Lung (tissue), 12 donors: ENCODE results near the gene RERGL. TPM values are rescaled to one million over a fixed set of nuclear protein-coding genes. Genes with fewer than 3 reads are reported as not detected.
"Not testable (repeated sequence)": the region's sequence is repeated elsewhere in the genome, so short reads cannot be mapped to it uniquely, and the experiment has no call there.

Experiments used
- ATAC-seq: fragments of 200-7000 bp; cut with Tn5 transposase; one replicate; pipeline ENCODE4 v1.9.1; 2020; ENCODE audit warnings: moderate number of reproducible peaks; ENCODE audit not compliant: insufficient read depth, low FRiP score
- DNase-seq, 3 donors: peaks; one replicate each; pipeline ENCODE4 v3.0.0-alpha.2; 2013 to 2017
- H3K27ac ChIP-seq, 2 donors: one replicate each; pipeline ENCODE4 v1.5.1; 2013; ENCODE audit warnings: mild to moderate bottlenecking in 2 of 2, moderate library complexity in 2 of 2, control low read depth in 1 of 2, inconsistent platforms in 1 of 2, low read depth in 1 of 2, low read length in 1 of 2
- H3K27me3 ChIP-seq, 3 donors: one replicate each; pipeline ENCODE4 v1.5.1; 2013; ENCODE audit warnings: low read length in 2 of 3; ENCODE audit not compliant: control insufficient read depth in 3 of 3, insufficient read depth in 3 of 3
- H3K36me3 ChIP-seq, 4 donors: one replicate each; pipeline ENCODE4 v1.5.1; 2013; ENCODE audit warnings: low read length in 4 of 4, mild to moderate bottlenecking in 1 of 4, moderate library complexity in 1 of 4; ENCODE audit not compliant: control insufficient read depth in 4 of 4, insufficient read depth in 4 of 4
- H3K4me1 ChIP-seq, 5 donors: one replicate each; pipeline ENCODE4 v1.5.1; 2013; ENCODE audit warnings: low read length in 5 of 5, mild to moderate bottlenecking in 2 of 5, moderate library complexity in 1 of 5; ENCODE audit not compliant: control insufficient read depth in 5 of 5, insufficient read depth in 5 of 5
- H3K4me3 ChIP-seq: one replicate; pipeline ENCODE4 v1.5.1; 2013; ENCODE audit warnings: mild to moderate bottlenecking, control low read depth, moderate library complexity
- H3K9ac ChIP-seq, 2 donors: one replicate each; pipeline ENCODE4 v1.5.1; 2013; ENCODE audit warnings: low read length in 2 of 2, control low read depth in 1 of 2; ENCODE audit not compliant: insufficient read depth in 1 of 2
- H3K9me3 ChIP-seq, 4 donors: one replicate each; pipeline ENCODE4 v1.5.1; 2013; ENCODE audit warnings: low read length in 3 of 4, mild to moderate bottlenecking in 1 of 4, moderate library complexity in 1 of 4; ENCODE audit not compliant: control insufficient read depth in 4 of 4, insufficient read depth in 3 of 4
- CTCF ChIP-seq: IDR thresholded peaks from 2 replicates; pipeline ENCODE4 v1.5.1; 2012; ENCODE audit warnings: mild to moderate bottlenecking; ENCODE audit errors: control extremely low read depth, extremely low read depth
- WGBS, 2 donors: extraction: QIAGEN DNeasy Blood & Tissue Kit; methylation state at CpG; one replicate each; pipeline ENCODE4 v1.1.7; 2013; 5-methylcytosine and 5-hydroxymethylcytosine counted together
- polyA plus RNA-seq, 2 donors: library from polyadenylated mRNA; stranded (reverse); fragments of 200-250 nt; gene quantifications; one replicate each; pipeline ENCODE4 v1.2.1, GENCODE V29; 2013
- total RNA-seq, 2 donors: library from RNA; depleted of rRNA in 1 of 2; stranded (reverse); fragments of >200 nt in 1 of 2; gene quantifications; one replicate each; pipeline ENCODE4 v1.2.1, GENCODE V29; 2014 to 2021
- donor health status: control.
- donor health status: control.
- donor health status: Bipolar disorder and iron deficiency.
- donor health status: healthy.
- donor health status: DM: yes; HTN: yes; CAD: no.

The RERGL gene
- total and polyA plus RNA-seq, 4 donors, result 0.55 to 4.5 (median 2.3) TPM

GRCh38 chr12:18057051-18057450 is 32.9 kb downstream of the RERGL start:
- H3K36me3 ChIP-seq, result no peaks in the 10 kb centered on the region
- ATAC-seq (no peak), DNase-seq (no peak)

GRCh38 chr12:18054925-18055619 is 34.9 kb downstream of the RERGL start:
- no peaks in the 10 kb centered on the region for H3K27me3 ChIP-seq
- no peak overlapping the region for H3K27ac ChIP-seq
- H3K4me1 ChIP-seq, result no peaks in the 10 kb centered on the region
- ATAC-seq (no peak), DNase-seq (no peak)
- H3K9ac ChIP-seq, result no peak overlapping the region
- no peaks in the 10 kb centered on the region for H3K36me3 ChIP-seq
- 72 to 83% methylated on average over 2 of the region's 2 CpGs for WGBS, 2 donors
- no peak for TF ChIP-seq CTCF
- H3K4me3 ChIP-seq, result no peak overlapping the region
- peaks cover 0 to 8% (median 0%) of the 10 kb centered on the region in 4 donors for H3K9me3 ChIP-seq

More at GRCh38 chr12:18057051-18057450, 32.9 kb downstream of the RERGL start:
- H3K27ac ChIP-seq, result no peak overlapping the region
- H3K9me3 ChIP-seq, result peaks cover 0 to 4% (median 0%) of the 10 kb centered on the region in 4 donors
- no peaks in the 10 kb centered on the region for H3K4me1 ChIP-seq
- TF ChIP-seq CTCF, result no peak
- no peak overlapping the region for H3K4me3 ChIP-seq
- no peaks in the 10 kb centered on the region for H3K27me3 ChIP-seq
- 98 to 100% methylated on average over 1 of the region's 1 CpG for WGBS, 2 donors
- no peak overlapping the region for H3K9ac ChIP-seq

- no peaks in the 10 kb centered on the region for H3K36me3 ChIP-seq
- no peak overlapping the region for H3K4me3 ChIP-seq
- no peak overlapping the region for H3K27ac ChIP-seq
- no peak for DNase-seq
- no peak for TF ChIP-seq CTCF
- H3K9ac ChIP-seq, result no peak overlapping the region
- 80 to 87% methylated on average over 7 of the region's 7 CpGs for WGBS, 2 donors
- ATAC-seq, result no peak
- no peaks in the 10 kb centered on the region for H3K27me3 ChIP-seq
- H3K9me3 ChIP-seq, result no peaks in the 10 kb centered on the region
- no peaks in the 10 kb centered on the region for H3K4me1 ChIP-seq
These were observed 44.5 kb downstream of the RERGL start for GRCh38 chr12:18045446-18045992.

- 94 to 96% methylated on average over 26 to 27 of the region's 27 CpGs for WGBS, 2 donors
- H3K27me3 ChIP-seq, H3K27ac ChIP-seq, DNase-seq, H3K36me3 ChIP-seq, H3K9me3 ChIP-seq, H3K4me3 ChIP-seq, ATAC-seq, H3K9ac ChIP-seq, H3K4me1 ChIP-seq: not testable (repeated sequence)
These were observed 49.8 kb downstream of the RERGL start for GRCh38 chr12:18040060-18040742.
